Astrocyte of the spinal cord (primary cell): ENCODE data around the gene GSTP1.

Source experiments
- DNase-seq: peaks from one replicate; pipeline ENCODE4 v3.0.0; 2011; ENCODE audit warnings: low read depth, low spot score
- H3K4me3 ChIP-seq: 2 replicates; pipeline ENCODE4 v1.5.1; 2011; ENCODE audit warnings: low read depth, mild to moderate bottlenecking, low read length, moderate library complexity
- CTCF ChIP-seq: IDR thresholded peaks from 2 replicates; pipeline ENCODE4 v1.5.1; 2012; ENCODE audit warnings: low read depth, mild to moderate bottlenecking, low read length, inconsistent platforms
- in situ Hi-C: cut with HindIII; loops from 2 replicates; pipeline ENCODE4 v1.10.0; 2017; ENCODE audit warnings: low sequenced_read_pairs

Gene GSTP1

GRCh38 chr11:67633758-67634365 is 50.2 kb downstream of the GSTP1 start:
- no peak for DNase-seq
- H3K4me3 ChIP-seq = no peak overlapping the region
- in situ Hi-C loops = no loop called here
- TF ChIP-seq CTCF = no peak

- in situ Hi-C loops = no loop called here
- no peak for TF ChIP-seq CTCF
- no peak for DNase-seq
- H3K4me3 ChIP-seq = no peak overlapping the region
Measured at GRCh38 chr11:67634366-67635230, 51.0 kb downstream of the GSTP1 start.

- H3K4me3 ChIP-seq = no peak overlapping the region
- in situ Hi-C loops = no loop called here
- no peak for DNase-seq
- TF ChIP-seq CTCF = no peak
Measured at GRCh38 chr11:67635231-67635521, 51.6 kb downstream of the GSTP1 start.
